ENCODE data around the gene TDRD5.

- TF ChIP-seq, protein P1, sequence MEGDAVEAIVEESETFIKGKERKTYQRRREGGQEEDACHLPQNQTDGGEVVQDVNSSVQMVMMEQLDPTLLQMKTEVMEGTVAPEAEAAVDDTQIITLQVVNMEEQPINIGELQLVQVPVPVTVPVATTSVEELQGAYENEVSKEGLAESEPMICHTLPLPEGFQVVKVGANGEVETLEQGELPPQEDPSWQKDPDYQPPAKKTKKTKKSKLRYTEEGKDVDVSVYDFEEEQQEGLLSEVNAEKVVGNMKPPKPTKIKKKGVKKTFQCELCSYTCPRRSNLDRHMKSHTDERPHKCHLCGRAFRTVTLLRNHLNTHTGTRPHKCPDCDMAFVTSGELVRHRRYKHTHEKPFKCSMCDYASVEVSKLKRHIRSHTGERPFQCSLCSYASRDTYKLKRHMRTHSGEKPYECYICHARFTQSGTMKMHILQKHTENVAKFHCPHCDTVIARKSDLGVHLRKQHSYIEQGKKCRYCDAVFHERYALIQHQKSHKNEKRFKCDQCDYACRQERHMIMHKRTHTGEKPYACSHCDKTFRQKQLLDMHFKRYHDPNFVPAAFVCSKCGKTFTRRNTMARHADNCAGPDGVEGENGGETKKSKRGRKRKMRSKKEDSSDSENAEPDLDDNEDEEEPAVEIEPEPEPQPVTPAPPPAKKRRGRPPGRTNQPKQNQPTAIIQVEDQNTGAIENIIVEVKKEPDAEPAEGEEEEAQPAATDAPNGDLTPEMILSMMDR (optimal IDR thresholded peaks at IDR 0.05 in 1 of 3, IDR thresholded peaks at IDR 0.05 in 1 of 3, conservative IDR thresholded peaks at IDR 0.05 in 1 of 3; ENCODE audit: extremely low read depth in 1 of 3, insufficient read depth in 2 of 3, low read length in 3 of 3): no peak
- no peak for TF ChIP-seq EZH2 (IDR thresholded peaks at IDR 0.05; ENCODE audit: low read length)
Observed at GRCh38 chr1:179714623-179715022, 123.0 kb downstream of the TDRD5 start.

Measured in keratinocyte (primary cell).